IMR-90 (cell line): Measurements from ENCODE around the gene PRPSAP1. TPM values are rescaled to one million over a fixed set of nuclear protein-coding genes. Genes with fewer than 3 reads are reported as not detected.

Experiments
- ATAC-seq: fragments of 200-7000 bp; cut with Tn5 transposase; 2 replicates; pipeline ENCODE4 v1.9.1; 2020; ENCODE audit warnings: low read depth, mild to moderate bottlenecking, moderate library complexity
- BruUV-seq: library from RNA; stranded (reverse); fragments of 400-500 nt; replicated peaks from 2 replicates; lab custom pipeline; 2021; lab: Mats Ljungman, UMichigan
- CTCF ChIA-PET: fragments of 300-600 bp; formaldehyde crosslinking; extraction: SDS; loops from one replicate; lab custom pipeline; 2021; ENCODE audit warnings: antibody characterized with exemption; lab: Yijun Ruan, JAX
- POLR2A ChIA-PET: fragments of 300-600 bp; sonication (Branson Sonifier 250); formaldehyde crosslinking; loops from one replicate; lab custom pipeline; 2022; ENCODE audit warnings: antibody characterized with exemption; ENCODE audit not compliant: unreplicated experiment; lab: Charles Lee
- DNase-seq: peaks from one replicate; pipeline ENCODE4 v3.0.0; 2013
- H2AFZ ChIP-seq: replicated peaks from 2 replicates; pipeline ENCODE3; 2013; ENCODE audit warnings: low read length, mild to moderate bottlenecking; ENCODE audit not compliant: poor library complexity
- H2AK5ac ChIP-seq: 2 replicates; pipeline ENCODE4 v1.6.1; 2013; ENCODE audit warnings: low read depth, low read length, inconsistent platforms
- H2AK9ac ChIP-seq: replicated peaks from 2 replicates; pipeline ENCODE3; 2013; ENCODE audit warnings: mild to moderate bottlenecking, low read depth, low read length, moderate library complexity; ENCODE audit not compliant: poor library complexity
- H2BK120ac ChIP-seq: 2 replicates; pipeline ENCODE4 v1.6.1; 2013; ENCODE audit warnings: low read depth, low read length, inconsistent platforms
- H2BK15ac ChIP-seq: 3 replicates; pipeline ENCODE4 v1.6.1; 2013; ENCODE audit warnings: low read depth, low read length, inconsistent platforms
- H2BK20ac ChIP-seq: 2 replicates; pipeline ENCODE4 v1.6.1; 2013; ENCODE audit warnings: low read depth, mild to moderate bottlenecking, inconsistent platforms, low read length, moderate library complexity
- H2BK5ac ChIP-seq: 2 replicates; pipeline ENCODE4 v1.6.1; 2013; ENCODE audit warnings: mild to moderate bottlenecking, low read depth, low read length, inconsistent platforms; ENCODE audit not compliant: poor library complexity, severe bottlenecking
- H3K14ac ChIP-seq: replicated peaks from 2 replicates; pipeline ENCODE4 v1.6.1; 2013; ENCODE audit warnings: low read depth, low read length, inconsistent platforms
- H3K18ac ChIP-seq: 2 replicates; pipeline ENCODE4 v1.6.1; 2013; ENCODE audit warnings: low read depth, low read length, control low read depth
- H3K23ac ChIP-seq: 2 replicates; pipeline ENCODE4 v1.6.1; 2013; ENCODE audit warnings: low read depth, low read length, inconsistent platforms
- H3K27ac ChIP-seq: 2 replicates; pipeline ENCODE4 v1.5.1; 2013; ENCODE audit warnings: mild to moderate bottlenecking, control low read depth, low read length; ENCODE audit not compliant: insufficient read depth
- H3K27me3 ChIP-seq: 2 replicates; pipeline ENCODE4 v1.6.1; 2013; ENCODE audit warnings: low read length; ENCODE audit not compliant: control insufficient read depth, insufficient read depth
- H3K36me3 ChIP-seq: 2 replicates; pipeline ENCODE4 v1.6.1; 2013; ENCODE audit warnings: low read length, mixed read lengths; ENCODE audit not compliant: control insufficient read depth, insufficient read depth
- H3K4ac ChIP-seq: 2 replicates; pipeline ENCODE4 v1.6.1; 2013; ENCODE audit warnings: low read depth, low read length, inconsistent platforms
- H3K4me1 ChIP-seq: 2 replicates; pipeline ENCODE4 v1.6.1; 2013; ENCODE audit warnings: low read length, mixed read lengths; ENCODE audit not compliant: control insufficient read depth, insufficient read depth
- H3K4me2 ChIP-seq: 2 replicates; pipeline ENCODE4 v1.6.1; 2013; ENCODE audit warnings: low read depth, mild to moderate bottlenecking, control low read depth, low read length, moderate library complexity
- H3K4me3 ChIP-seq: 2 replicates; pipeline ENCODE4 v1.5.1; 2013; ENCODE audit warnings: low read depth, mild to moderate bottlenecking, control low read depth, low read length, moderate library complexity; ENCODE audit not compliant: insufficient read depth
- H3K56ac ChIP-seq: 2 replicates; pipeline ENCODE4 v1.6.1; 2013; ENCODE audit warnings: low read length, inconsistent platforms; ENCODE audit not compliant: insufficient read depth; ENCODE audit errors: extremely low read depth
- H3K79me1 ChIP-seq, 2 experiments: 2 replicates each; pipeline ENCODE4 v1.6.1; 2013; ENCODE audit warnings: low read length in 2 of 2, inconsistent platforms in 1 of 2, low read depth in 1 of 2
- H3K9ac ChIP-seq: 2 replicates; pipeline ENCODE4 v1.6.1; 2013; ENCODE audit warnings: low read depth, low read length, control low read depth
- H3K9me1 ChIP-seq: 2 replicates; pipeline ENCODE4 v1.6.1; 2013; ENCODE audit warnings: low read length, inconsistent platforms; ENCODE audit not compliant: insufficient read depth
- H3K9me3 ChIP-seq: 2 replicates; pipeline ENCODE4 v1.6.1; 2013; ENCODE audit warnings: low read length; ENCODE audit not compliant: control insufficient read depth, insufficient read depth
- H4K20me1 ChIP-seq: 2 replicates; pipeline ENCODE4 v1.6.1; 2013; ENCODE audit warnings: low read length, inconsistent platforms; ENCODE audit not compliant: insufficient read depth
- H4K5ac ChIP-seq: 2 replicates; pipeline ENCODE4 v1.6.1; 2013; ENCODE audit warnings: mild to moderate bottlenecking, low read depth, low read length, control low read depth
- H4K8ac ChIP-seq, 2 experiments: 2 replicates each; pipeline ENCODE4 v1.6.1; 2013; ENCODE audit warnings: low read depth in 2 of 2, low read length in 2 of 2, control low read depth in 1 of 2, inconsistent platforms in 1 of 2
- H4K91ac ChIP-seq: 2 replicates; pipeline ENCODE4 v1.6.1; 2013; ENCODE audit warnings: low read depth, low read length, inconsistent platforms; ENCODE audit not compliant: insufficient read depth
- FOS ChIP-seq: fragments of 150-350 bp; IDR thresholded peaks from 2 replicates; pipeline ENCODE4 v1.6.1; 2016; ENCODE audit warnings: low read depth, low read length
- MAZ ChIP-seq: IDR thresholded peaks from 2 replicates; pipeline ENCODE4 v1.6.1; 2012; ENCODE audit warnings: low read depth, mild to moderate bottlenecking, low read length, improper control_type of control experiment, moderate library complexity, borderline replicate concordance
- RCOR1 ChIP-seq: IDR thresholded peaks from 2 replicates; pipeline ENCODE4 v1.6.1; 2012; ENCODE audit warnings: mild to moderate bottlenecking, low read length, improper control_type of control experiment; ENCODE audit not compliant: insufficient replicate concordance
- RFX5 ChIP-seq: IDR thresholded peaks from 2 replicates; pipeline ENCODE4 v1.8.0; 2012; ENCODE audit warnings: low read depth, mild to moderate bottlenecking, low read length, moderate library complexity
- WGBS, 2 experiments: methylation state at CpG; one replicate each; pipeline versions ENCODE4 v1.1.5 to v1.1.7; 2013; ENCODE audit warnings: missing lambda C conversion rate in 2 of 2; ENCODE audit not compliant: insufficient read length in 1 of 2; ENCODE audit errors: extremely low coverage in 2 of 2; 5-methylcytosine and 5-hydroxymethylcytosine counted together
- dilution Hi-C: fragments of 300-500 bp; cut with HindIII; formaldehyde crosslinking; loops from one replicate; pipeline ENCODE4 v1.14.3; 2018; ENCODE audit warnings: low sequenced_read_pairs; ENCODE audit not compliant: unreplicated experiment
- in situ Hi-C: fragments of 300-500 bp; cut with MboI; formaldehyde crosslinking; loops from 3 replicates; pipeline ENCODE4 v1.14.3; 2019; ENCODE audit warnings: low sequenced_read_pairs, inconsistent platforms, mixed read lengths
- intact Hi-C: fragments of 100-400 bp; cut with micrococcal nuclease; formaldehyde crosslinking; loops from 2 replicates; pipeline ENCODE4 v1.10.0; 2022
- polyA plus RNA-seq, 3 experiments: library from polyadenylated mRNA; depleted of rRNA; stranded (reverse); fragments of >200 nt; gene quantifications; 2 replicates each; pipeline ENCODE4 v1.2.3, GENCODE V29; 2012; ENCODE audit warnings: low replicate concordance in 1 of 3
- total RNA-seq: library from RNA; depleted of rRNA; stranded (reverse); fragments of >200 nt; gene quantifications from 2 replicates; pipeline ENCODE4 v1.2.3, GENCODE V29; 2012
- TF ChIP-seq, protein P1 (sequence below): conservative IDR thresholded peaks from 2 replicates; pipeline ENCODE4 v1.5.1; 2012; ENCODE audit warnings: mild to moderate bottlenecking, low read depth, low read length, improper control_type of control experiment

PRPSAP1 gene
- total and polyA plus RNA-seq, 2 of the 4 experiments (the other 2 are of a cell fraction): 34.4 to 48.6 TPM

DNA sequence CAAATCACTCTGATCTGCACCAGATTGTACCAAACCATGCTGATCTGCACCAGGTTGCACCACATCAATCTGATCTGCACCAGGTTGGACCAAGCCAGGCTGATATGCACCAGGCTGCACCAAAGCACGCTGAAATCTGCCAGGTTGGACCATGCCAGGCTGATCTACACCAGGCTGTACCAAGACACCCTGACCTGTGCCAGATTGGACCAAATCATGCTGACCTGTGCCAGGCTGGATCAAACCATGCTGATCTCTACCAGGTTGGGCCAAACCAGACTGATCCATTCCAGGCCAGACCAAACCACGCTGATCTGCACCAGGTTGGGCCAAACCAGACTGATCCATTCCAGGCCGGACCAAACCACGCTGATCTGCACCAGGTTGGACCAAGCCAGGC is 61.1 kb downstream of the PRPSAP1 start:
- no peak for ATAC-seq
- dilution Hi-C loops: no loop called here

More for the DNA sequence above, 61.1 kb downstream of the PRPSAP1 start:
- 100% methylated on average over 4 of the region's 4 CpGs; no CpG with 5 or more reads in 1 of the 2 experiments for WGBS, 2 experiments
- no peak overlapping the region for H3K14ac ChIP-seq
- no peak overlapping the region for H2AK5ac ChIP-seq
- H3K9me3 ChIP-seq: no peaks in the 10 kb centered on the region
- H2BK15ac ChIP-seq: no peak overlapping the region
- H2BK20ac ChIP-seq: no peak overlapping the region
- TF ChIP-seq FOS (no peak), RCOR1 (no peak), RFX5 (no peak), MAZ (no peak)
- TF ChIP-seq, protein P1, sequence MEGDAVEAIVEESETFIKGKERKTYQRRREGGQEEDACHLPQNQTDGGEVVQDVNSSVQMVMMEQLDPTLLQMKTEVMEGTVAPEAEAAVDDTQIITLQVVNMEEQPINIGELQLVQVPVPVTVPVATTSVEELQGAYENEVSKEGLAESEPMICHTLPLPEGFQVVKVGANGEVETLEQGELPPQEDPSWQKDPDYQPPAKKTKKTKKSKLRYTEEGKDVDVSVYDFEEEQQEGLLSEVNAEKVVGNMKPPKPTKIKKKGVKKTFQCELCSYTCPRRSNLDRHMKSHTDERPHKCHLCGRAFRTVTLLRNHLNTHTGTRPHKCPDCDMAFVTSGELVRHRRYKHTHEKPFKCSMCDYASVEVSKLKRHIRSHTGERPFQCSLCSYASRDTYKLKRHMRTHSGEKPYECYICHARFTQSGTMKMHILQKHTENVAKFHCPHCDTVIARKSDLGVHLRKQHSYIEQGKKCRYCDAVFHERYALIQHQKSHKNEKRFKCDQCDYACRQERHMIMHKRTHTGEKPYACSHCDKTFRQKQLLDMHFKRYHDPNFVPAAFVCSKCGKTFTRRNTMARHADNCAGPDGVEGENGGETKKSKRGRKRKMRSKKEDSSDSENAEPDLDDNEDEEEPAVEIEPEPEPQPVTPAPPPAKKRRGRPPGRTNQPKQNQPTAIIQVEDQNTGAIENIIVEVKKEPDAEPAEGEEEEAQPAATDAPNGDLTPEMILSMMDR: no peak
- no peak for DNase-seq
- no peak overlapping the region for H3K4ac ChIP-seq
- ChIA-PET POLR2A (no interaction called here), CTCF (no interaction called here)
- H3K23ac ChIP-seq: no peak overlapping the region
- no peak overlapping the region for H2BK120ac ChIP-seq
- H3K9ac ChIP-seq: no peak overlapping the region
- no peak overlapping the region for H3K56ac ChIP-seq
- peaks cover 6% of the 10 kb centered on the region; the same call in 1 of the 2 replicates for H4K20me1 ChIP-seq
- BruUV-seq: no TSS peak
- no peak overlapping the region for H3K18ac ChIP-seq
- no peak overlapping the region for H2AK9ac ChIP-seq
- H4K91ac ChIP-seq: no peak overlapping the region
- no peak overlapping the region for H2AFZ ChIP-seq
- no peaks in the 10 kb centered on the region for H3K4me1 ChIP-seq
- intact Hi-C loops (no loop called here), in situ Hi-C loops (loop anchor here (10.0 kb wide), 1 partner anchor 278 kb away; no protein-coding TSS in a partner anchor)
- no peaks in the 10 kb centered on the region for H3K27me3 ChIP-seq
- peaks cover 26% of the 10 kb centered on the region for H3K36me3 ChIP-seq
- H4K5ac ChIP-seq: no peak overlapping the region
- no peak overlapping the region for H3K4me2 ChIP-seq
- no peak overlapping the region for H2BK5ac ChIP-seq
- no peak overlapping the region for H3K27ac ChIP-seq
- no peak overlapping the region for H4K8ac ChIP-seq
- peaks cover 0 to 22% of the 10 kb centered on the region in 2 experiments; a peak in 3 of 4 replicates for H3K79me1 ChIP-seq
- no peak overlapping the region for H3K4me3 ChIP-seq
- peaks cover 10% of the 10 kb centered on the region for H3K9me1 ChIP-seq
